ENCODE results near the gene RNASET2. TPM values are rescaled to one million over a fixed set of nuclear protein-coding genes. Genes with fewer than 3 reads are reported as not detected.
"Not testable (repeated sequence)": the region's sequence is repeated elsewhere in the genome, so short reads cannot be mapped to it uniquely, and the experiment has no call there.

Gene RNASET2
- polyA plus RNA-seq, 3 donors, result 432 to 562 (median 493) TPM

GRCh38 chr6:166950443-166950821 lies 5.9 kb downstream of the RNASET2 start:
- Histone ChIP-seq H3K9me3 (replicated peaks in 1 of 2; ENCODE audit: control insufficient read depth in 1 of 2, insufficient read depth in 1 of 2, low read length in 2 of 2) (no peaks in the 10 kb centered on the region), H3K4me2 (replicated peaks; ENCODE audit: extremely low read depth, low read length, poor library complexity, severe bottlenecking) (peak overlapping the region; percentile 42), H3K4me3 (replicated peaks in 1 of 3; ENCODE audit: low read depth in 2 of 3, low read length in 3 of 3) (peak overlapping the region in 1 of 3 experiments; percentile 51), H3K79me2 (ENCODE audit: insufficient read depth, low read length) (peaks cover 92% of the 10 kb centered on the region), H3K9ac (ENCODE audit: insufficient read depth, low read length, poor library complexity, severe bottlenecking) (peak overlapping the region; percentile 51), H3K36me3 (replicated peaks in 1 of 2; ENCODE audit: control insufficient read depth in 1 of 2, insufficient read depth in 2 of 2, low read length in 2 of 2) (peaks cover 53 to 90% of the 10 kb centered on the region in 2 donors), H3K27ac (ENCODE audit: low read depth in 1 of 2, low read length in 2 of 2) (peak overlapping the region; percentile 77 to 88), H3K27me3 (ENCODE audit: control insufficient read depth in 2 of 2, insufficient read depth in 2 of 2, low read length in 2 of 2) (no peaks in the 10 kb centered on the region), H3K4me1 (ENCODE audit: control insufficient read depth in 1 of 2, insufficient read depth in 2 of 2, low read length in 2 of 2) (peaks cover 54 to 62% of the 10 kb centered on the region in 2 donors), H2AFZ (ENCODE audit: insufficient read depth, low read depth, low read length, poor library complexity, severe bottlenecking) (no peak overlapping the region), H4K20me1 (ENCODE audit: insufficient read depth, low read length) (peaks cover 96% of the 10 kb centered on the region)
- Mint-ChIP-seq H3K9me3 (peaks cover 0 to 5% (median 0%) of the 10 kb centered on the region in 7 donors), H3K36me3 (peaks cover 73 to 93% of the 10 kb centered on the region in 2 donors), H3K27me3 (ENCODE audit: low read depth in 3 of 3) (no peaks in the 10 kb centered on the region), H3K4me3 (peak overlapping the region; percentile 49 to 83), H3K27ac (peak overlapping the region; percentile 88 to 95 (median 91)), H3K4me1 (peaks cover 56% of the 10 kb centered on the region)
- WGBS (ENCODE audit: insufficient coverage), result 74% methylated on average over 10 of the region's 10 CpGs
- TF ChIP-seq CTCF (IDR thresholded peaks at IDR 0.05), result no peak
- DNase-seq, result peak in 1 of 3 donors; percentile 35
- intact Hi-C loops (cut with micrococcal nuclease), result loop anchor here in 1 of 2 donors (10.0 kb wide), 1 partner anchor 326 kb away; the partner anchor contains the start of gene RPS6KA2

DNA sequence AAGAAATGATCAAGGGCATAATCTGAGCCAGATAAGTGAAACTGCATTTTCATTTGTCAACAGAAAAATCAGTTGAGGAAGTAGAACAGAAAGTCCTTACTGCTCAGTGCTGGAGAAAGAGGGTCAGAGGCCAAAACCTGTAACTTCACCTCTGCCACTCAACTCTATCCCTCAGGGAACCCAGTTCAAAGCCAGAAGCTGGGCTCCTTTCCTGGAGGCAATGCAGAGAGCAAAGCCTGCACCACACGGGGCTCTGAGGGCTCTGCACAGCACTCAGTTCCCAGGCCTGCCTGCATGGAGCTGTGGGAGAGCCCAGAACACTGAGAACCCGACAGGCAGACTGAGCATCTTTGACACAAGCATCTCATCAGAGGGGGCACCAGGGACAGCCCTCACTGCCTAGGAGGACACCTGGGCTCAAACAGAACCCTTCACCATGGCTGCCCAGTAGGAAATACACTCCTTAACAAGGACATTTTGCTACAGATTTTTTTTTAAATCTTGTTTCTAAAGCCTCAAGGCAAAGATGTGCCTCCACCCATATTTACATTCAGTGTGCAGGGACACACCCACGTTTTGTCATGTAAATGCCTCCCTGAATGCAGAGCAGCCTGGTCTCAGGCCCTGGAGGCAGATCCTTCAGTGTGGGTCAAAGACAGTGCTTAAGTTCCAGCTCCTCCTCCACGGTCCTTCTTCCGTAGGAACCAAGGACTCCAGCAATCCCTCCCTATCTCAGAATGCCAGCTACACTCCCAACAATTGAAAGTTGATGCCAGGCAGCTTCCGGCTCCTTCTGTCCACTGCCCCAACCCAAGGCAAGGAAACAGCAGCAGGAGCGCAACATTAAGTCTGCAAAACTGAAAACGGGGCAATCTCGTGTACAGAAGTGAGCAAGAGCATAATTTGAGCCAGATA lies 6.6 kb downstream of the RNASET2 start:
- H3K4me3 Mint-ChIP-seq, result peak overlapping the region; percentile 6 to 83
- H3K27ac Mint-ChIP-seq, result peak overlapping the region; percentile 88 to 95 (median 91)
- peaks cover 50% of the 10 kb centered on the region for H3K4me1 Mint-ChIP-seq
- intact Hi-C loops (cut with micrococcal nuclease), result loop anchor here in 1 of 2 donors (10.0 kb wide), 1 partner anchor 325 kb away; the partner anchor contains the start of gene RPS6KA2
- H3K4me2 ChIP-seq (replicated peaks; ENCODE audit: extremely low read depth, low read length, poor library complexity, severe bottlenecking), result peak overlapping the region; percentile 42
- peak overlapping the region; percentile 51 for H3K9ac ChIP-seq (ENCODE audit: insufficient read depth, low read length, poor library complexity, severe bottlenecking)
- H3K36me3 Mint-ChIP-seq, result peaks cover 77 to 94% of the 10 kb centered on the region in 2 donors
- H3K4me1 ChIP-seq (ENCODE audit: control insufficient read depth in 1 of 2, insufficient read depth in 2 of 2, low read length in 2 of 2), result peaks cover 53 to 57% of the 10 kb centered on the region in 2 donors
- H3K27ac ChIP-seq (ENCODE audit: low read depth in 1 of 2, low read length in 2 of 2), result peak overlapping the region; percentile 77 to 88
- H3K9me3 ChIP-seq (replicated peaks in 1 of 2; ENCODE audit: control insufficient read depth in 1 of 2, insufficient read depth in 1 of 2, low read length in 2 of 2), result no peaks in the 10 kb centered on the region
- WGBS (ENCODE audit: insufficient coverage), result 73% methylated on average over 9 of the region's 9 CpGs
- H3K4me3 ChIP-seq (replicated peaks in 1 of 3; ENCODE audit: low read depth in 2 of 3, low read length in 3 of 3), result peak overlapping the region in 1 of 3 experiments; percentile 51
- H3K27me3 ChIP-seq (ENCODE audit: control insufficient read depth in 2 of 2, insufficient read depth in 2 of 2, low read length in 2 of 2), result no peaks in the 10 kb centered on the region
- no peak overlapping the region for H2AFZ ChIP-seq (ENCODE audit: insufficient read depth, low read depth, low read length, poor library complexity, severe bottlenecking)
- peaks cover 99% of the 10 kb centered on the region for H4K20me1 ChIP-seq (ENCODE audit: insufficient read depth, low read length)
- peaks cover 85% of the 10 kb centered on the region for H3K79me2 ChIP-seq (ENCODE audit: insufficient read depth, low read length)
- DNase-seq, result no peak
- no peaks in the 10 kb centered on the region for H3K27me3 Mint-ChIP-seq (ENCODE audit: low read depth in 3 of 3)
- no peak for TF ChIP-seq CTCF (IDR thresholded peaks at IDR 0.05)
- H3K9me3 Mint-ChIP-seq, result peaks cover 0 to 5% (median 0%) of the 10 kb centered on the region in 7 donors
- peaks cover 59 to 96% of the 10 kb centered on the region in 2 donors for H3K36me3 ChIP-seq (replicated peaks in 1 of 2; ENCODE audit: control insufficient read depth in 1 of 2, insufficient read depth in 2 of 2, low read length in 2 of 2)

- H3K4me3 Mint-ChIP-seq; DNase-seq; H3K9me3 ChIP-seq (replicated peaks in 1 of 2; ENCODE audit: control insufficient read depth in 1 of 2, insufficient read depth in 1 of 2, low read length in 2 of 2); H3K27ac Mint-ChIP-seq; H2AFZ ChIP-seq (ENCODE audit: insufficient read depth, low read depth, low read length, poor library complexity, severe bottlenecking); H3K27ac ChIP-seq (ENCODE audit: low read depth in 1 of 2, low read length in 2 of 2); H3K9me3 Mint-ChIP-seq; H3K4me3 ChIP-seq (replicated peaks in 1 of 3; ENCODE audit: low read depth in 2 of 3, low read length in 3 of 3); H3K4me2 ChIP-seq (replicated peaks; ENCODE audit: extremely low read depth, low read length, poor library complexity, severe bottlenecking); H3K27me3 ChIP-seq (ENCODE audit: control insufficient read depth in 2 of 2, insufficient read depth in 2 of 2, low read length in 2 of 2); H3K27me3 Mint-ChIP-seq (ENCODE audit: low read depth in 3 of 3); H3K9ac ChIP-seq (ENCODE audit: insufficient read depth, low read length, poor library complexity, severe bottlenecking); intact Hi-C loops (cut with micrococcal nuclease): not testable (repeated sequence)
- 88% methylated on average over 4 of the region's 6 CpGs for WGBS (ENCODE audit: insufficient coverage)
- H4K20me1 ChIP-seq (ENCODE audit: insufficient read depth, low read length), result peaks cover 99% of the 10 kb centered on the region
- Mint-ChIP-seq H3K36me3 (peaks cover 70 to 97% of the 10 kb centered on the region in 2 donors), H3K4me1 (peaks cover 43% of the 10 kb centered on the region)
- H3K4me1 ChIP-seq (ENCODE audit: control insufficient read depth in 1 of 2, insufficient read depth in 2 of 2, low read length in 2 of 2), result peaks cover 43 to 46% of the 10 kb centered on the region in 2 donors
- peaks cover 67 to 97% of the 10 kb centered on the region in 2 donors for H3K36me3 ChIP-seq (replicated peaks in 1 of 2; ENCODE audit: control insufficient read depth in 1 of 2, insufficient read depth in 2 of 2, low read length in 2 of 2)
- H3K79me2 ChIP-seq (ENCODE audit: insufficient read depth, low read length), result peaks cover 75% of the 10 kb centered on the region
Observed at GRCh38 chr6:166948724-166949123, 7.6 kb downstream of the RNASET2 start.

Measured in CD14-positive monocyte (primary cell).